LNCaP clone FGC (cell line): ENCODE results near the gene MAST4.

ENCODE experiments used
- DNase-seq: peaks from one replicate; pipeline ENCODE4 v3.0.0-alpha.2; 2011; ENCODE audit warnings: low read depth
- H3K4me3 ChIP-seq: 2 replicates; pipeline ENCODE4 v1.5.1; 2011; ENCODE audit warnings: mild to moderate bottlenecking, low read depth, low read length, control low read depth
- TF ChIP-seq, protein P1 (sequence below): IDR thresholded peaks from 2 replicates; pipeline ENCODE4 v1.5.1; 2012; ENCODE audit warnings: mild to moderate bottlenecking; ENCODE audit not compliant: control insufficient read depth, insufficient read depth; ENCODE audit errors: extremely low read depth

Gene MAST4

DNA sequence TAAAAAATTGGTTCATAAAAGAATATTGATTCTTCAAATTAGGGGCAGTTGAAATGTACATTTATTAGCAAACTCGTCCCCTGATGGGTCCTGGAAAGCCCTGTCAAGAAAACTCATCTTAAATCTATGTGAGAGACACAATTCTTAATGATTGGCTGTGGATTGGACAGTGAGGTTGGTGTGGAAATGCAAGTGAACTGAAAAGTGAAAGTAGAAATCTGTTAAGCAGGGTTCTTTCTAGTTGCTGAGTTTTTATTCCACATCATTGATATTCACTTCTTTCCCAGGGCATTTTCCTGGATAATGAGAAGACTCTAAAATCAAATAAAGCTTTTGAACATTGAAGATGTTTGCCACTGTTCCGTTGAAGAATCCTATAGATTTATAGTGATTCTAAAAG is 292.4 kb downstream of the MAST4 start:
- TF ChIP-seq, protein P1, sequence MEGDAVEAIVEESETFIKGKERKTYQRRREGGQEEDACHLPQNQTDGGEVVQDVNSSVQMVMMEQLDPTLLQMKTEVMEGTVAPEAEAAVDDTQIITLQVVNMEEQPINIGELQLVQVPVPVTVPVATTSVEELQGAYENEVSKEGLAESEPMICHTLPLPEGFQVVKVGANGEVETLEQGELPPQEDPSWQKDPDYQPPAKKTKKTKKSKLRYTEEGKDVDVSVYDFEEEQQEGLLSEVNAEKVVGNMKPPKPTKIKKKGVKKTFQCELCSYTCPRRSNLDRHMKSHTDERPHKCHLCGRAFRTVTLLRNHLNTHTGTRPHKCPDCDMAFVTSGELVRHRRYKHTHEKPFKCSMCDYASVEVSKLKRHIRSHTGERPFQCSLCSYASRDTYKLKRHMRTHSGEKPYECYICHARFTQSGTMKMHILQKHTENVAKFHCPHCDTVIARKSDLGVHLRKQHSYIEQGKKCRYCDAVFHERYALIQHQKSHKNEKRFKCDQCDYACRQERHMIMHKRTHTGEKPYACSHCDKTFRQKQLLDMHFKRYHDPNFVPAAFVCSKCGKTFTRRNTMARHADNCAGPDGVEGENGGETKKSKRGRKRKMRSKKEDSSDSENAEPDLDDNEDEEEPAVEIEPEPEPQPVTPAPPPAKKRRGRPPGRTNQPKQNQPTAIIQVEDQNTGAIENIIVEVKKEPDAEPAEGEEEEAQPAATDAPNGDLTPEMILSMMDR = no peak
- no peak overlapping the region for H3K4me3 ChIP-seq
- no peak for DNase-seq

DNA sequence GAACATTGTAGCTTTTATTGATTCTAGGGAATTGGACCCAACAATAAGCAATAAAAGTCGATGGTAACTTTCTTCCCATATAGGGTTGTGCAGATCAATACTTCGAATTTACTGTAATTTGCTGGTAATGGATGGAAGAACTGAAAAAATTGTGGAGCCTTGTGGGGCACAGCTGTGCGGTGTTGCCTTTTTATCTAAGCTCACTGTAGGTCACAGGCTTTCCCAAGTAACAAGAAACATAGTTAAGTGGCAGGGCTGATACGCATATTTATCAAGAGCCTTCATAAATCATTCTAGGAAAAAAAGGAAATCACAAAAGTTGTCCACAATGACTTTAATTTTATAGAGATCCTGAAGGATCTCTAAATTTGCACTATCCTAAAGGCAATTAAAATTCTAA is 292.9 kb downstream of the MAST4 start:
- TF ChIP-seq, protein P1 = no peak

DNA sequence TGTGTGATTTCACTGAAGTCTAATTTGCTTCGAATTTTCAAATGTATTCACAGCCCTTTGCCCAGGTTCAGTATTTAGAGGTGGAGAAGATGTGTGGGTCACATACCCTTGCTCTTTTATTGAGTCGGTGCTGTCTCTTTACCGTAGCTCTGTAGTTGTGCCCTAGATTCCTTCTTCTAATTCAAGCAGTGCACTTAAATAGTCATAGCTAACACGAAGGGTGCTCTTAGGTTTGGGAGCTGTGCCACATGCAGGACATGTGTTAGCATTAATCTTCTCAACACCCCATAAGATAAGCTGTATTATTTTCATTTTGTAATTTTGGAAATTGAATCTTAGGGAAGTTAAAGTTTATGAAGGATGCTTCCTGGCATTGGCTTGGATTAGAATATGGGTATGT is 293.3 kb downstream of the MAST4 start:
- no peak for DNase-seq
- TF ChIP-seq, protein P1 = no peak
- no peak overlapping the region for H3K4me3 ChIP-seq

More for the DNA sequence above, 292.9 kb downstream of the MAST4 start:
- DNase-seq = no peak
- H3K4me3 ChIP-seq = no peak overlapping the region

DNA sequence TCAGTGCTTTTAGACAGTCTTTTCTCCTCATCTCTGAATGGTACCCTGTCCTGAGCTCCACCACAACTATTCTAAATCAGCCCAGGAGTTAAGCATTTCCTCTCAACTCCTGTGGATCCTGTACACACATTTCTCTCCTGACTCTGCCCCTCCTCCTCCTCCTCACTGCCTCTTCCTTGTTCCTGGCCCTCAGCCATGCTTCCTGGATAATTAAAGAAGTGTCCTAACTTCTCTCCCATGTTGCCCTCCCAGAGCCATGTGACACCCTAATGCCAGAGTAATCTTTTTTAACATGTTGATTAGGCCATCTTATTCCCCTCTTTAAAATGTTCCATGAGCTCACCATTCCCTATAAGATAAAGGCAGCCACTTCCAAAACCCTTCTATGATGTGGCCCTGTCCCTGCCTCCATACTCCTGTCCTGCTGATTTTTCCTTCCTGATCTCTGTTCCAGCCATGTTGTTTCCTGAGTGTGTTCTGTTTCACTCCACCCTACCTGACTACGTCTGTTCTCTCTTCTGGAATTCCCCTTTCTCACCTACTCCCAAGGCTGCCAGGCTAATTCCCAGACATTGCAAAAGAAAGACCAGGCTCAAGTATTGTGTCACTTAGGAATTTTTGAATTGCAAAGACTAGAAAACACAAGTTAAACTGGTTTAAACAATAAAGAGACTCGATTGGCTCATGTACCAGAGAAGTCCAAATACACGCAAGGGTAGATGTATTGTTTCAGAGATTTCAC is 295.2 kb downstream of the MAST4 start:
- TF ChIP-seq, protein P1 = no peak
- H3K4me3 ChIP-seq = no peak overlapping the region
- DNase-seq = peak; percentile 15

DNA sequence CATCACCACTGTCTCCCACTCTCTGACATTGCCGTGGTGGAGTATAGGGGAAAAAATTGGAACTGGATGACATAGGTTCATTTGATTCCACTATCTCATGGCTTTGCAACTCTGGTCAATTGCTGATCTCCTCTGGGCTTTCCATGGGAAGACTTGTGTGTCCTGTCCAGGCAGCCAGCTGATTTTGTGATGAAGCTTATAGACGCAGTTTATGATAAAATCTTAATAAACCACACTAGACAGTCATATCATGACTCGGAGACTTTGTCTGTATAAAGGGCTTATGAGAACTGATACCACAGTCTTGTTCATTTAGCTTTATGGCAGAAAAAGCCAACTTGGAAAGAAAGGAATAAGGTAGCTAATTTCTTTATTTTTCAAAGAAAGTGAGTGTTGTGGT is 296.5 kb downstream of the MAST4 start:
- H3K4me3 ChIP-seq = no peak overlapping the region
- TF ChIP-seq, protein P1 = no peak
- DNase-seq = no peak

DNA sequence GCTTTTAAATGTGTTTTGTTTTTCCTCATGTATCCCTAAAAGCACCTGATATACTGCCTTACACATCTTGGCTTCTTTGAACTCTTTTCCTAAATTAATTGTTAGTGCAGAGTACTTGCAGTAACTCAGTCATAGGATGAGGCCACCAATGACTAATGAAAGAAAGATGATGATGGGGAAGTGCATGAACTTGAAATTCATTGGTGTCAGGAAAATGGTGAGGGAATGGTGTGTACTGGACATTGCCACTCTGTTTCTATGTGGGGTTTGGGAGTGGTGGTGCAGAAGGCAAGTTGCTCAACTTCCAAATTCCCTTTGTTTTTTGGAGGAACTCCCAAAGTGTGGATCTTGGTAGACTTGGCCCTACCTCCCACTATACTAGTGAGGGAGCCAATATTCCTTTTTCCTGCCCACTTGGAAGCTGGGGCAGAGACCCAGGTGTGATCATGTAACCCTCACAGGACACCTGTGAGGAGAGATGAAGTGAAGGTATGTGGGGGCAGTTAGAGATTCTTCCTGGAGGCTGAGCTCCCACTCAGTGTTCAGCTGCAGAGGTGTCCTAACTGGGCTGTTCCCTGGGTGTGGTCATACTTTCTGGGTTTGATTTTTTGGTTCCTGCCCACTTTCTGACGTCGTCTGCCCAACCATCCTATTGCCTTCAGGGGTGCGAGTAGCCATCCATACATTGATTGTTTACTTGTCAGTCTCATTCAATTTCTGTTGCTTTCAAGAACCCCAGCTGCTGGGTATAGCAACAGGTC is 298.5 kb downstream of the MAST4 start:
- TF ChIP-seq, protein P1 = no peak
- no peak for DNase-seq
- no peak overlapping the region for H3K4me3 ChIP-seq
